ENCODE measurements around the gene PRODH.
"Not testable (repeated sequence)": the region's sequence is repeated elsewhere in the genome, so short reads cannot be mapped to it uniquely, and the experiment has no call there.

PRODH gene

DNA sequence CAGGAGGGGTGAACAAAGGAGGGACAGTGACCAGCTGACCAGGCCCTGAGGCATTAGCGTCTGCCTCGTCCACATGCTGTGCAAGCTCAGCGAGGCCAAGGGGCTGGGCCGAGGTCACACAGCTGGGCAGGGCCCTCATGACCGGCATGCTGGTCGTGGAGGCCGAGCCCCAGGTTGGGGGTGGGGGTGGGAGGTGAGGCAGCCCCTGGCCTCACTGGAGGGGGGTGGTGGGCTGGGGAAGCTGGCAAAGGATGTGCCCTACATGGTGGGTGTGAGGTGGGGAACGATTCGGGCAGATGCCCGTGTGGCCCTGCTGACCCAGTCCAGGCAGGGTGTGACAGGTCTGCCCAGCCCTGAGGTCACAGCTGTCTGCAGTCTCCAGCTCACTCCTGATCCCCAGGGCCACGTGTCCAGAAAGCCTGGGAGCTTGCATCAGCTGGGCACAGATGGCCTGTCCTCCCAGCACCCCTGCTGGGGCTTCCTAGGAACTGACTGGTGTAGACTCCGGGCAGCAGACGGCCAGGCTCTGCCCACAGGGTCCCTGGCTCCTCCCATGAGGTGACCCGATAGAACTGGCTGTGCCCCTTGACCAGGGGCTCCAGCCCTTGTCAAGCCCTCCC lies 31.4 kb upstream of the PRODH start:
- peak; percentile 11 for DNase-seq

DNA sequence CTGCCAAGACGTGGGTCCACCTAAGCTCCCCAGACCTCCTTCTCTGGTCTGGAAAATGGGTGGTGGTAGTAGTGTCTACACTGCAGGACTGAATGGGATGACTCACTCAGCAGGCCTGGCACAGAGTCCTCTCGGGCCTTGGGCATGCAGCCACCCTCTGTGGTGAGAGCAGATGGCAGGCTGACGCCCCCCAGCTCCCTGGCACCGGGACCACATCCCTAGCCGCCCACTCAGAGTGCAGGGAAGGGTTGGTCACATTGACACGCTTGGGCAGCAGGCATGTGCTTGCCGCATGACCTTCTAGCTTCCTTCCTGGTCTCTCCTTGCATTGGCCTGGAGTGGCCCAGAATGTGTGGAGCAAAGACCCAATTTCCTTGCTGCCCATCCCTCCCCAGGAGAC lies 30.7 kb upstream of the PRODH start:
- no peak for DNase-seq

DNA sequence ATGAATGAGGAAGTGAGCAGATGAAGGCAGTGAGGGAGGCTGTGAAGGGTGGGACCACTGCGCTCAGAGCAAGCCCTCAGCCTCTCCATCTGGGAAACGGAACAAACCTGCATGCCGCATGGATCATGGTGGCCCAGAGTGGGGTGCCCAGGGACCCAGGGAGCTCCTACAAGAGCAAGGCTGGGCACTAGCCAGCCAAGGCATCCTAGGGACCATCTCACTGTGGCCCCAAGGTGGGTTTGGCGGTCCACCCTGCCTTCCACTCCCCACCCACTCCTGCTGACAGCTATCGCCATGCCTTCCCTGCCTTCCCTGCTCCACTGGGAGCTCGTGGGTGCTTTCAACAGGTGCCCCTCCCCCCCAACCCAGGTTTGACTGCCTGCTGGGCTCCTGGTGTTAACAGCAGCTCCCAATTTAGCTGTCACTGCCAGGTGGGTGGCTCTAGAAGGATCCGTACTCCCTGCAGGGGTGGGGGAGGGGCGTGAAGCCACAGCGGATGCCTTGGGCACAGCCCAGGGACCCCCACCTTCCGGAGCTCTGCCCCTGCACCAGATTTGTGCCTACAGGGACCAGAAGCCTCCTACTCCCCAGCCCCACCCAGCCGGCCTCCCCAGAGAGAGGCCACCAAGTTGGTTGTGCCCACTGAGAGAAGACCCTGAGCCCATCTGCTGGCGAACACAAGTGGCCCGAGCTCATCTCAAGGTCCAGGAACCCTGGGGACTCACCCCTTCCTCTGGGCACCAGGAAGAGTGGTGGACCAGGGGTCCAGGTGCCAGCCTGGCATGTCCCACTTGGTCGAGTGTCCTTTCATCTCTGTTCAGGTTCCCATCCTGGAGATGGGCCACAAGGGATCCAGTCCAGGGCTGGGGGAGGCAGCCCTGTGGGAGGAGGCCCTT lies 29.7 kb upstream of the PRODH start:
- no peak for DNase-seq

DNA sequence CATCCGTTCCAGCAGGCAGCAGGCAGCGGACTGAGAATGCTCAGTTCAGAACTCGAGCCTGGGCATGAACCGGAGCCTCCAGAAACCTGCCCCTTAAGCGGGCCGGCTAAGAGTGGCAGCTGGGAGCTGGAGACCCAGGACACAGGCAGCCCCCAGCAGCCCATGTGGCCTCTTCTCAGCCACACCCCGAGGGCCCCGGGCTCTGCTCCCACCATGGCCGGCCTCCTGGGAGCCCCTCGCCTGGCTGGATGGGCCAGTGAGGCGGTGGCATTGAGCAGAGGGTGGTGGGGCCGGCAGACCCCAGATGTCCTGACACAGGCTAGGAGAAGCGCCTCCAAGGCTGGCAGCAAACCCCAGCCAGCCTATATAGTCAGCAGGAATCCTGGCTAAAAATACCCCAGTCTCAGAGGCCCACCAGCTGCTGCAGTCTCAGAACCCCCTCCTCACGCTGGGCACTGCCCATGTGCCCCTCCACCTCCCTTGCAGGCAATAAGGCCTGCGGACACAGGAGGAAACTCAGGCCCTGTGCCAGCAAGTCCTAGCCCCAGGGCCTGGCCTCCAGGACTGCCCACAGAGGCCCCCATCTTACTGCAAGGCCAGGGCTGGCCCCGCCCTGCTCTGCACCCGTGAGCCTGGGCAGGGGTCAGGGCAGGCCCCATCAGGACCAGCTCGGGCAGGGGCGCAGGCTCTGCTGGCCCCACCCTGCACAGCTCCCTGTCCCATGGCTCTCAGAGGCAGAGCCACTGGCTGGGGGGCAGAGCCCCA lies 28.6 kb upstream of the PRODH start:
- DNase-seq, result not testable (repeated sequence)

DNA sequence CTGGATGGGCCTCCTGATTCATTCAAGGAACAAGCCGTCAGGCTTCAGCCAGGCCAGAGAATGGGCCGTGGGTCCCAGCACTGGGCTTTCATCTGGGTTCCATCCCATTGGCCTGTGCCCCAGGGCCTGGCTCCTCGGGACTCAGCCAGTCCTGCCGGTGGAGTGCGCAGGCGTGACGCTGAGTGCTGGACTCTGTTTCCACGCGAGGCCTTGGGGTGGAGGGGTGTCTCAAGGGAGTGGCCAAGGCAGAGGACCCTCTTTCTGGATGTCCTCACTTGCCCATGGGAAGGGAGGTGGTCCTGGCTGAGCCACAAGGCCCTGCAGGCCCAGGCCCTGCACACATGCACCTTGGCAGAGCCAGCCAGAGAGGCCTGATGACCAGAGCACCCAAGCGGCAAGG lies 28.0 kb upstream of the PRODH start:
- DNase-seq, result not testable (repeated sequence)

DNA sequence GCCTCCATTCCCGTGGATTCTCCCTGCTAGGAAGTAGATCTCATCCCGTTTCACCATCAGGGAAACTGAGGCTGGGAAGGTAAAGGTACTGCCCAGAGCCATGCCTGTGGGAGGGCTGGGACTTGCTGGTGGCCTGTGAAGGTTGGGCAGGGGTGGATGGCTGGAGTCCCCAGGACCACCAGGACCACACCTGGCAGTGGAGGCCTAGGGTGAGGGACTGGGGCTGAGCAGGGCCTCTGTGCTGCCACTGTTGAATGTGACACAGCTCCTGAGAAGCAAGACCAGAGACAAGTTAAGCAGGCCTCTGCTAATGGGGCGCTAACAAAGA lies 26.2 kb upstream of the PRODH start:
- no peak for DNase-seq

- DNase-seq, result not testable (repeated sequence)
These were observed 25.7 kb upstream of the PRODH start for GRCh38 chr22:18961632-18962307.

DNA sequence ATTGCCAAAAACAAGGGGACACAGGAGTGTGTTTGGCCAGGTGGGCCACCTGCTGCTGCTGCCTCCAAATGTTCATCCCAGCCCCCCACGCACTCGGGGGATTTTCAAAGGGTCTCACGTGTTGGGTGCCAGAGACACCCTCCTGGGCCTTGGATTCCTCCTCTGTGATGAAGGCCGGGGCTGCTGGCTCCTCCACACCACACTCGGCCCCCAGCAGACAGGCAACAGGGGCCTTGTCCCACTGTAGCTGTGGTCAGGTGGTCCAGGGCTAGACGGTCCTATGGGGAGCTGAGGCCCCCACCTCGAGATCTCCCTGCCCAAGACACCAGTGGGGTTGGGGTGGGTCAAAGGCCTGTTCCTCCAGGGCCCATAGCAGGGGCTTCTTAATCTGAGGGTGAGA lies 25.1 kb upstream of the PRODH start:
- not testable (repeated sequence) for DNase-seq

DNA sequence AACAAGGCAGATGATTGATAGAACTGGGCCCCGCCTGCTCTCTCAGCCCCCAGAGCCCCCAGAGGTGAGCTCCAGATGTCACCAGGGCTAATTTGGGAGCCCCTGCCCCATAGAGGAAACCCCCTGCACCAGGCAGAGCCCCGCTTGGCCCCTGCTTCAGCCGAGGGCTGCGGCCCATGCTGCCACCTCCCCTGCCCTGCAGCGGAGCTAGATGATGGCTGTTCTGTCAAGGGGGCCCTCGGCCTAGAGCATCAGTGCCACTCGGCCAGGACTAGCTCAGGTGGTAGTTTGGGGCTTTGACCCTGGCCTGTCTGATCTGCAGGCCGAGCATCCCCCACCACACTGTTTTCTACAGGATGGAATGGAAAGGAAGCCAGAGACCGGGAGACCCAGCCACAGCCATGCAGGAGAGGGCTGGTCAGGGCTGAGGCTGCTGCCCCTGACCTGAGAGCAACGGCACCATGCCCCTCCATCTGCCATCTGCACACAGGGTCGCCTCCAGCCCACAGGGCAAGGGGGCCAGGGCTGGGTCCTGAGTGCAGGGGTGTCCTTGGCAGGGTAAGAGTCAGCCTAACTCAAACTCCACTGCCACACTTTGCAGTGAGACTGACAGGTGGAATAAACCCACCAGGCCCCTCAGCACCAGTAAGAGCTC lies 24.2 kb upstream of the PRODH start:
- not testable (repeated sequence) for DNase-seq

DNA sequence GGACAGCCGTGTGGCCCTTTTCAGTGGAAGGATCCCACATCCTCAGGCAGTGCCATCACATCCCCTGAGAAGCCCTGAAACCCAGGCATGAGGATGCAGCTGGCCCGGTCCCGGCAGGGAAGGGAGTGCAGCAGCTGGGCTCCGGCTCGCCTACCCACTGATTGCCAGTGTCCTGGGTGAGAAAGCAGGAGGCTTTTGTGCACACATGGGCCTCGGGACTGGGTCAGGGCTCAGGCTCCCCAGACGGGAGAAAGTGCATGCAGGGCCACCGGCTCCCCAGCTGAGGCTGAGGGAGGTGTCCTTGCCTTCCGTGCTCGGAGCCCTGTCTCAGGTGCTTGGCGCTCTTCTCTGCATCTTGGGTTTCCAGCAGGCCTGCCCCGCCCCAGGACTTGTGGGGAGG lies 23.6 kb upstream of the PRODH start:
- DNase-seq, result not testable (repeated sequence)

- not testable (repeated sequence) for DNase-seq
These were observed 23.2 kb upstream of the PRODH start for GRCh38 chr22:18959266-18959665.

DNA sequence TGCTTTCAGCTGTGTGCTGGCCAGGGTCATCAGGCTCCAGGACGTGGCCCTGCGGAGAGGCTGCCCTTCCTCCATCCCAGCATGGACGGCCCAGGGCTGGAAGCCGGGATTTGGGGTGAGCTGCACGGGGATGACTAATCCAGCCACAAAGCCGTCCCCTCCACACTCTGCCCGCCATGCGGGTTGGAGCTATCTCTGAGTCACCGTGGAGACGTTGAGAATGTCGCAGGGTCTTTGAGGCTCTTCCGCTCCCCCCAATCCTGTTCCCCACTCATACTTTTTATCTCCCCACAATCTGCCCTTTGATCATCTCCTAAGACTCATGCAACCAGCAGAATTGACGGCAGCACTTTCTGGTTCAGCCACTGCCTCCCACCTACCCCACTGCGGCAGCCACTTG lies 22.6 kb upstream of the PRODH start:
- DNase-seq, result not testable (repeated sequence)

DNA sequence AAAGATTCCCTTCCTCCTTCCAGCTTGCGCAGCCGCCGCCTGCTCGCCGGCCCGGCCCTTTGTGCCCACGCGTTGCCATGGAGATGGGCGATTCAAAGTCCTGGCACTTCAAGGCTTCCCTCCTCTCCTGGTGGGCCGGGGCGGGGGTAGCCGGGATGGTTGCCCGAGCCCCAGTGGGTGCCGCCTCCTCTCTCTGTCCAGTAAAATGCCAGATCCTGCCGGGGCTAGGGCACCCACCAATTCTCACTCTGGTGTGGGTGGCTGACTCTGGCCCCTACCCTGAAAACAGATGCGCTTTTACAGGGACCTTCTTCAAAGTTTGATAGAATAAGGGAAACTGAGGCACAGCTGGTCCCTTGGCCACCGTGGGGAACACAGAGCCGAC lies 22.2 kb upstream of the PRODH start:
- DNase-seq, result not testable (repeated sequence)

GRCh38 chr22:18957621-18958320 lies 21.7 kb upstream of the PRODH start:
- DNase-seq, result not testable (repeated sequence)

GRCh38 chr22:18956956-18957355 lies 20.9 kb upstream of the PRODH start:
- DNase-seq, result not testable (repeated sequence)

GRCh38 chr22:18956121-18956895 lies 20.2 kb upstream of the PRODH start:
- DNase-seq, result not testable (repeated sequence)

GRCh38 chr22:18955696-18956095 lies 19.6 kb upstream of the PRODH start:
- no peak for DNase-seq

DNA sequence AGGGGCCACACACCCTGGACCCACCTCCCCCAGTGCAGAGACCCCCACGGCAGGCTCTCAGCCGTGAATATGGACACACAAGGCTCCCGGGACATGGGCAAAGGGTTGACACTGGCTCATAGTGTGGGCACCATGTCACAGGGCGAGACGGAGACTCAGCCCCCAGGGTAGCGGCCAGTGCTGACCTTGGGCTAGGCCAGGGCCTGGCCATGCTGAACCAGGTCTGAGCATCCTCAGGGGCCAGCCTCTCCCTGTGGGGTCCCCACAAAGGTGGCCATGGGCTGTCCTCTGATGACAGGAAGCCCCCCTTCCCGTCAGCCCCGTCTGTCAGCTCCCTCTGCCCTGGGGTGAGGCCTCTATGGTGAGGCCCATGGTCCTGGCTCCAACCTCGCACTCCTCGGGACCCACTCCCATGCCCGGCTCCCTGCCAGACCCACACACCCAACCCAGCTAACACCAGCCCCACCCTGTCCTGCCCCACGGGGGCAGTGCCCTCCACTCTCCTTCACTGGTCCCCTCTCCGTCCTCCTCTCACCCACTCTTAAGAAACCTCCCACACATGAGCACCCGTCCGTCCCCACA lies 19.0 kb upstream of the PRODH start:
- DNase-seq, result no peak

DNA sequence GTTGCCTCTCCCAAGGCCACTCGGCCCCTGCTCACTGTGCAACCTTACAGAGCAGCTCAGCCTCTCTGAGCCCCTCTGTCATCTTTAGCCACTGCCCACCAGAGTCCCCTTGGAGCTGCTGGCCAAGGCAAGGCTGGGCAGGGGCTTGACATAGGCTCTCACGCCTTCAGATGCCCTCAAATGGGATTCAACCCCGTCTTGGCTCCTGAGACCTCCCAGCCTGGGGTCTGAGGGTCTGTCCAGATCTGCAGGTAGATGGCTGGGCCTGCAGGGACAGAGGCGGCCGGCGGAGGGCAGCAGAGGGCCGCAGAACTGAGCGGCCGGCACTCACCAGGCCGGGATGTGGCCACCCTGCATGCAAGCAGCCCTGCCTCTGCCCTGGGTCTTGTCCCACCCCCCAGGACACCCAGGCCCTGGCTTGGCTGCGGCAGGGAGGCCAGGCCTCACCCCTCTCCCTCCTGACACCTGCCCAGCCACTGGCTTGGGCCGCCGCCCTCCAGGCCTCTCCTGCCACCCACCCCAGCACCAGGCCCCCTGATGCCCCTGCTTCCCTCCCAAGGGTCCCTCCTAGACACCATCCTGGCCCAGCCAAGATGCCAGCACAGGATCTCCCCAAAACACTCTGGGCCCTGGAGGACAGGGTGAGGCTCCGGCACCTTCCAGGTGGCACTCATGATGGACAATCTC lies 18.4 kb upstream of the PRODH start:
- peak; percentile 5 for DNase-seq

DNA sequence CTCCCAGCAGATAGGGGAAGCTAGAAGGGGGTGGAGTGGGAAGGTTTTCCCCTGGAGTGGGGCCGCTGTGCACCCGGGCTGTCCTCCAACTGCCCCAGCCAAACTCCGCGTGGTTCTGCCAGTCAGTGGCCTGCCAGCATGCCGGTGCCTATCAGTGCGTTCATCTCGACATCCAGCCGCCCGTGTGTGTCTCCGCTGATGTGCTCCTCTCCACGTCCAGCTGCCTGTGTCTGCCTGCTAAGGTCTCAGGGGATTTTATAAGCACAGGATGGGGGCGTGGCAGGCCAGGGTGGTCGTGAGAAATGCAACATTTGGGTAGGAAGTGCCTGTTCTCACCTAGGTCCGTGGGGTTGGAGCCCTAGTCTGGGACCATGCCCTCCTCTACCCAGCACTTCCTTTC lies 17.0 kb upstream of the PRODH start:
- DNase-seq, result not testable (repeated sequence)

All from DMS 273 treated with DMSO at 0.1 percent for 48 hours (cell line).